Transverse colon (tissue), 3 donors: ENCODE results near the gene AKR1E2.

Source experiments
- EP300 ChIP-seq: sonication (generic); formaldehyde crosslinking; IDR thresholded peaks from one replicate; pipeline ENCODE4 v1.6.1; 2017; ENCODE audit warnings: antibody characterized with exemption, low read depth
- TF ChIP-seq, protein P1 (sequence below), 5 experiments: fragments of 200-600 bp in 3 of 5; fragments of 450-650 bp in 2 of 5; sonication (generic) in 3 of 5; IDR thresholded peaks; 1 replicate in 2 of 5; 2 replicates in 3 of 5; pipeline ENCODE4 v1.5.1; 2016 to 2017; ENCODE audit warnings: antibody characterized with exemption in 5 of 5, inconsistent platforms in 3 of 5, mild to moderate bottlenecking in 2 of 5, moderate library complexity in 1 of 5

DNA sequence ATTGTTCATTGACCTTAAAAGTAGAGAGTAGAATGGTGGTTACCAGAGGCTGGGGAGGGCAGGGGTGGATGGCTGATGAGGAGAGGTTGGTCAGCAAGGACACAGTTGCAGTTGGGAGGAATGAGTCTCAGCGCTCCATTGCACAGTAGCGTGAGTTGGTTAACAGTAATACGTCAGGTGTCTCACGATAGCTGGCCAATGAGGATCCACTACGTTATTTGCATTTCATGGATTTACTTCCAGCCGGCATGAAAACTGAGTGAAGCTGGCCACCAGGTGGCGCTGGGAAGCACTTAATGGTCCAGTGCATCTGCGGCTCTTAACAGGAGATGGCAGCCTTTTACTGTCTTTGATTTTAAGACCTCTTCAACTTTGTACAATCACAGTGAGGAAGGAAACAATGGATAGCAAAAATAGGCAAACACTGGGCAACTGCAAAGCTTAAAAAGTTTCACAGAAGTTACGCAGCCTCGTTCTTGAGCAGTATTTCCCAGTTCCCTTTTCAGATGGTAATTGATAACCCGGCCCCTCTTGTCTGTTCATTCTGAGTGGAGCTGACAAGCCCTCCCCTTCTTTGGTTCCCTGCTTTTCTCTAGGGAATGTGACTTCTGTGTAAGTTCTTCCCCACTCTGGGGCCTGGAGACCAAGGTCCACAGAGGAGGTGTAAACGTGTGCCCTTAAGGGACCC lies 23.7 kb downstream of the AKR1E2 start:
- TF ChIP-seq EP300: no peak
- TF ChIP-seq, protein P1, sequence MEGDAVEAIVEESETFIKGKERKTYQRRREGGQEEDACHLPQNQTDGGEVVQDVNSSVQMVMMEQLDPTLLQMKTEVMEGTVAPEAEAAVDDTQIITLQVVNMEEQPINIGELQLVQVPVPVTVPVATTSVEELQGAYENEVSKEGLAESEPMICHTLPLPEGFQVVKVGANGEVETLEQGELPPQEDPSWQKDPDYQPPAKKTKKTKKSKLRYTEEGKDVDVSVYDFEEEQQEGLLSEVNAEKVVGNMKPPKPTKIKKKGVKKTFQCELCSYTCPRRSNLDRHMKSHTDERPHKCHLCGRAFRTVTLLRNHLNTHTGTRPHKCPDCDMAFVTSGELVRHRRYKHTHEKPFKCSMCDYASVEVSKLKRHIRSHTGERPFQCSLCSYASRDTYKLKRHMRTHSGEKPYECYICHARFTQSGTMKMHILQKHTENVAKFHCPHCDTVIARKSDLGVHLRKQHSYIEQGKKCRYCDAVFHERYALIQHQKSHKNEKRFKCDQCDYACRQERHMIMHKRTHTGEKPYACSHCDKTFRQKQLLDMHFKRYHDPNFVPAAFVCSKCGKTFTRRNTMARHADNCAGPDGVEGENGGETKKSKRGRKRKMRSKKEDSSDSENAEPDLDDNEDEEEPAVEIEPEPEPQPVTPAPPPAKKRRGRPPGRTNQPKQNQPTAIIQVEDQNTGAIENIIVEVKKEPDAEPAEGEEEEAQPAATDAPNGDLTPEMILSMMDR (IDR thresholded peaks at IDR 0.05): peak; percentile 94 to 100 (median 97)
